HG02943 (cell line): Measurements from ENCODE around the gene RNF207.

Experiments used
- ATAC-seq: cut with Tn5 transposase; IDR thresholded peaks from one replicate; pipeline ENCODE4 v1.9.1; 2021; ENCODE audit warnings: mild to moderate bottlenecking, low read depth, moderate library complexity; ENCODE audit not compliant: unreplicated experiment

RNF207 gene

DNA sequence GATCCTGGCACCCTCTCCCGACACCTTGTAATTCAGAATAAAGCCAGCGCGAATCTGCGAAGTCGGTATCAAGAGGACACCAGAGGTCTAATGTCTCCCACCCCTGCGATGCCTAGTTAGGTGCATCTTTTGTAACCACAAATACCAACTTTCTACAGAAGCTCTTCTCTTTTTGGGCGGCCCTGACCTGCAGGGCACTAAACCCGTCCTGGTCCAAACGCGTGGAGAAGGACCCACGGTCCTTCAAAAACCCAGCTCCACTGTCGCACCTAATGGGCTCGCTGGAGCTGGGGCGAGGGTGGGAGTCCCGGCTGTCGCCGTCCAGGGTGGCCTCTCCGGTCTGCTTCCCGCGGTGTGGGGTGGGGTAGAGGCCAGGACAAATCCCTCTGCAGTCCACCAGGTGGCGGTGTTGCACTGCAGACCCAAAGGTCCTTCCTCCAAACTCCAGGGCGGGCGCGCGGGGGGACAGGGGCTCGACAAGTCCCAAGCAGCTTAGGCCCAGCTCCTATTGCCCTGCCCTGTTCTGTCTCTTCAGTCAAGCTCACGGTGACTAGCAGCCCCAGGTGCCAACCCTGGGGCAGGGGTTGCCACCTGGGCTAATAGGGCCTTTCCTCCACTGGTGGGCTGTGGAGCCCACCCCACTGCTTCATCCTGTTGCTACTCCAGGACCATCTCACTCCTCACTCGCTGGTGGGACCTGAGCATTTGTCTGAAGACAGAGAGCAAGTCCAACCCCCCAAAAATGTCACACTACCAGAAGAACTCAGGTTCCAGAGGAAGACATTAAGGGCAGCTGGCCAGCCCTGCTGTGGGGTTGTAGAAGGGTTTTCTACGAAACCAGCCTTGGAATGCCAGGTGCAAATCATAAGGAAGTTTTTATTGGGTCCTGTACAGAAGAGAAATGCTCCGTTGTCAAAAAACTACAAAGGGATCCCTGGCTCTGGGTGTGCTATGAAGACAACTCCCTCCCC lies 40.9 kb downstream of the RNF207 start:
- no peak for ATAC-seq

DNA sequence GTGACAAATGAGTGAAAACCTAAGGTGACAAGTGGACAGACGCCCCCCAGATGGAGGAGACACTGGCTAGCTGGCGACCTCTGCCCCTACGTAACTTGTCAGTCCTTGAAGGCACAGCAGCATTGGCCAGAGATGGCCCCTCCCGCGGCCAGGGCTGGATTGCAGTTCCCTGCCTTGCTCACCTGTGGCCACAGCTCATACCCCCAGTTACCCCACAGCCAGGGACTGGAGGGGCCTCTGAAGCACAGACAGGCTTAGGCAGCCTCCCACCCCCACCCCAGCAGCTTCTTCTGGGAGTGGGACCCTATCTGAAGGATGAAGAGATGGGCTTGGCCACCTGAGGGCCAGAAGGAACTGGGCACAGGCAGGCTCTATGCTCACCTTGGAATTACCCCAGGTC lies 41.7 kb downstream of the RNF207 start:
- no peak for ATAC-seq

DNA sequence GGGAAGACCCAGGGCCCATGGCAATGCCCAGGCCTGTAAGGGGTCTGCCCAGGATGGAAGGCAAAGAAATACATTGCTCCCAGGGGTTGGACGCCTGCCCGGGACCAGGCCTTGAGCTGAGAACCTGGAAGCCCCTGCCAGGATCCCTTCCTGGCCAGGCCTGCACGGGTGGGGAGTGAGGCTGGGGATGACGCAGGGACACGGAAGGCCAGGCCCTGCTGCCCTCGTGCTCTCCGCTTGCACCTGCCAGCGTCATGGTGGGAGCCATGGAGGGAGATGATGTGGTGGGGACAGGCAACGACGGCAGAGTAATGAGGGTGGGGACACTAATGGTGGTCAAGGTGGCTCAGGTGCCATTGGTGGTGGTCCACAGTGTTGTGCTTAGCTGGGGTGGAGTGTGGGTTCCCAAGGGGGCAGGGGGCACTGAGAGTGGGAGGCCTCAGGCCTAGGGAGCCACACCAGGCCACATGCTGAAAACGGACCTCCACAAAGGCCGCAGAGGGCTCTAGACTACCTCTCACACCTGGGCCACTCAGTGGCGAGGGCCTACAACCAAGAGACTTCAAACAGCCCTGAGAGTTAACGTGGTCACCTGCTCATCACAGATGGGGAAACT lies 42.4 kb downstream of the RNF207 start:
- no peak for ATAC-seq

DNA sequence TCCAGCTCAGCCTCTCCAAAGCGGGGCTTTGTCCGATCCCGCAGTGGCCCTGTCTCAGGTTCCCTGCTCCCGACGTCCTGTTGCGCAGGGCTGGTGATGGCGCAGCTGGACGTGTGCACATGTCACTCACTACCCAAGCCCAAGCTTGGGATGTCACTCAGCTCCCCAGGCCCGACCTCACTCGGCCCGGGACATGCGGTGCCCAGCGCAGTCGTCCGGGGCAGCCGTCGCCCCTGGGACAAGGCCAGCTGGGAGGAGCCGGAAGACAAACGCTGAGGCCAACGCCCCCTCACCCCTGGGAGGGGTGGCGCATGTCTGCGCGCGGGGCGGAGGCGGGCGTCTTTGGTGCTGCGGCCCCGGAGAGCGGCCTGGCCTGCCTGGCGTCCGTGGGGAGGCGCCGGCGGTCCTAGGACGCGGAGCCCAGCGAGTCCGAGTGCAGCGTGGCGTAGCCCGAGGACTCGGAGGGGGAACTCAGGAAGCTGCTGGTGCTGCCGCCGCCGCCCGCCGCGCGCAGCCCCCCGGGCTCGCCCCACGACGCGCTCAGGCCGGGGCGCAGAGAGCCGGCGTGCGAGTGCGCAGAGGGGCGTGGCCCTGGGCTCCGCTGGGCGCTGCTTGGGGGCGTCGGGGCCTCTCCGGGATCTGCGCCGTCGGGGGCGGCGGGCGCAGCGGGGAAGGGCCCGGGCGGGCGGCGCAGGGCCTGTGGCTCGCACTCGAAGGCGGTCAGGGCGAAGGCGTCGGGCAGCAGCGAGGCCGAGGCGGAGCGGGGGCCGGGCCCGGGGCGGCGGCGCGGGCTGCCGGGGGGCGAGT lies 43.2 kb downstream of the RNF207 start:
- ATAC-seq = no peak

DNA sequence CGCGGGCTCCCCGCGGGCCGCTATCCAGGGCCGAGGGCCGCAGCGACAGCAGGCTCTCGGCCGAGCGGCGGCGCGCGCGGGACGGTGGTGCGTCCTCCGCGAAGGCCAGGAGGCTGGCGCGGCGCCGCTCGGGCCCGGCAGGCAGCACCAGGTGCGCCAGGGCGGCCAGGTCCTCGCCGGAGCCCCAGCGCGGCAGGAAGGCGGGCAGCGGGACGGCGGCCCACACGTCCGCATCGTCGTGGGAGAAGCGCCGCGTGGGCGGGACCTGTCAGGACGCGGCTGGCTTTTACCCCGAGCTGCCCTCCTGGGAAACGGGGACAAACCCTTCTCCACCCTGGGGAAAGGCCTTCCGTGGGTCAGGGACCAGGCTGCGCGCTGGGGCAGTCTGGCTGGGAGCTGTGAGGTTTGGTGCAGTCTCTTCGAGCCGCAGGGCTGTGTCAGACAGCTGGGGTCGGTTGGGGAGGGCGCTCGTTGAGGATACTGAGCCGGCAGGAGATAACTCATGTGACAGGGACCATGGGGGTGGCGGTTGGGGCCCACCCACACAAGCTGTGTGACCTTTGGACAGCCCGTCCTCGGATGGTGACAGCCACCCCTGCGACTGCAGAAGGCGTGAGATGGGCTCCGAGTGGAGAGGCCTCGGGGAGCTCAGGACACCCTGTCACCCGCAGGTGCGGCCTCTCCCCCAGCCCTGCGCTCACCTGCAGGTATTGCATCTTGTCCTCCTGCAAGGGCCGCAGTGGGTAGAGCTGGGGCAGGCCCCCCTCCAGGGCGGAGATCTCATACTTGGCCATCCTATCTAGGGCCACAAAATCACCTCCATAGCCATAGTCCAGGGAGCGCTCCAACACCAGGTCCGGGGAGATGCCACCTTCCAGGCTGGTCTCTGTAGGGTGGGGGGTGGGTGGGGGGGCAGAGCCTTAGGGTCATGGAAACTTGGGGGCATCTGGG lies 44.1 kb downstream of the RNF207 start:
- no peak for ATAC-seq

DNA sequence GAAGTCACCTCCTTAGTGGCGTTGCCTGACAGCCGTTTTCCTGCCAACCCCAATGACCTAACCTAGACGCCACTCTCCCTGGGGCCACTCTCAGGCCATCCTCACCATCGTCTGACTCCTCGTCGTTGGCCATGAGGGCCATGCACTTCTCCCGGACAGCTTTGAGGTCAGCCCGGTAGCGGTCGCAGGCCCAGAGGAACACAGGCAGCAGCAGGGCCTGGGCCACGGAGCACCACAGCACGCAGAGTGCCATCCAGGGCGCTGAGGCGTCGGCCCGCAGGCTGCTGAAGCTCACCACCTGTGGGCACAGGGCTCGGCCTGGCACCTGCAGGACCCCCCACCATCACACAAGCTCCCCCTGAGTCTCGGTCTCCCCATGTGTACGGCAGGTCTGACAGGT lies 45.3 kb downstream of the RNF207 start:
- no peak for ATAC-seq

DNA sequence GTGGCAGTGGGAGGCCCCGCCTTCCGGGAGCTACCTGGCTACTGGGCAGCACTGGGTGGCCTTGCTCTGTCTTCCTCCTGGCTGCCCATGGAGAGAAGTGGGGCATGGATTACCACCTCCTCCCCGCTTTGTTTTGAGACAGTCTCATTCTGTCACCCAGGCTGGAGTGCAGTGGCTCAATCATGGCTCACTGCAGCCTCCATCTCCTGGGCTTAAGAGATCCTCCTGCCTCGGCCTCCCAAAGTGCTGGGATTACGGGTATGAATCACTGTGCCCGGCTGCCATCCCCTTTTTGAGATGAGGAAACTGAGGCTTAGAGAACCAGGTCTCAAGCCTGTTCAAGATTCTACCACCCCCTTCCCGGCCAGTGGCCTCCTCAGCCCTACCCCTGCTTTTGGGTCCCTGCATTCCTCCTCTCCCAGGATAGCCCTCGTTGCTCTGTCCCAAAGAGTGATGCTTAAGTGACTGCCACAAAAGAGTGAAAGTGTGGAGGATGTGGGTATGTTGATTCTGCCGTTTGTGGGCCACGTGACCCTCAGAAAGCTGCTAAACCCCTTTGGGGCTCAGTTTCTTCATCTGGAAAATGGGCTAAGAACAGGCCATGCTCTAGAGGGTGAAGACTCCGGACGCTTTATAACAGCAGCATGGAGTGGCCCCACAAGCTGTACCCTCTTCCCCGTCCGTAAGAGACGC lies 45.9 kb downstream of the RNF207 start:
- ATAC-seq = no peak

DNA sequence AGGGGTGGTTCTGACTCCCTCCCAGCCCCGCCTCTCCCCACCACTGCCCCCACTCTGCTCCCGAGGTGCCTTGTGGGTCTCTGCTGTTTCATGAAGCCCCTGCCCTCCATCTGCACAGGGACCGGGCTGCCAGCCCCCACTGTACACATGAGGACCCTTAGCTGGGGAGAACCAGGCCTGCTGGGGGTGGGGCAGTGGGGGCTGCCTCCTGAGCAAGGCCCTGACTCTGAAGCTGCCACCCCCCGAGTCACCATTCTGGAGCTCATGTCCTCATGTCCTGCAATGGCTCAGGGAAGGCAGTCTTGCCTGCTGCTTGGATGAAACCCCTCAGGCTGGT lies 46.4 kb downstream of the RNF207 start:
- no peak for ATAC-seq

DNA sequence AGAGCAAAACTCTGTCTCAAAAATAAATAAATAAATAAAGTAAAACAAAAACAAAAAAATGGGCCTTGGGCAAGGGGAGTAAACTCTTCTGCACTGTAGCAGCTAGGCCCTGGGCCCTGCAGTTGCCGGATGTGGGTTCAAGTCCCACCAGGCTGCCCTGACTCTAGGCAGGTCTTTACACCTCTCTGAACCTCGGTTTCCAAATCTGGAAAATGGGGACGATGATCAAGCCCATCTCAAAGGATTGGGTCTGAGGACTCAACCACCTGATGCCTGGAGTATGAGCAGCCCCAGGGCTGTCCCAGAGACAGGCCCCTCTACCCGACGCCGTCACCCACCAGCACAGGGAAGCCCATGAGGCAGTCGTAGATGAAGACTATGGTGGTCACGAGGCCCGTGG lies 47.5 kb downstream of the RNF207 start:
- no peak for ATAC-seq

DNA sequence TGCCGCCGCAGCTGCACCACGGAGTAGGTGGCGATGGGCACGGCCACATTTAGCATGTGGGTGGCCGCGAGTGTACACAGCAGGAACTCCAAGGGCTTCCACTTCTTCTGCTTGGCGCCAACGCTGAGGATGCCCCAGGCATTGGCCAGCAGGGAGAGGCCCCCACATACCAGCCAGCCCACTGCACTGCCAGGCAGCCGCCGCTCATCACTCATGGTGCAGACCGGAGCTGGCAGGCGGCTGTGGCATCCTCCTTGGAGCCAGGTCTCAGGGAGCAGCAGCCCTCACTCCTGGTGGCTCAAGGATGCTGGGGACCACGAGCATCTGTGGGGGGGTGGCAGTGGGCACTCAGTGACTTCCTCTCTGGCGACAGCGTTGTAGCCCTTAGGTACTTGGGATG lies 48.8 kb downstream of the RNF207 start:
- no peak for ATAC-seq

DNA sequence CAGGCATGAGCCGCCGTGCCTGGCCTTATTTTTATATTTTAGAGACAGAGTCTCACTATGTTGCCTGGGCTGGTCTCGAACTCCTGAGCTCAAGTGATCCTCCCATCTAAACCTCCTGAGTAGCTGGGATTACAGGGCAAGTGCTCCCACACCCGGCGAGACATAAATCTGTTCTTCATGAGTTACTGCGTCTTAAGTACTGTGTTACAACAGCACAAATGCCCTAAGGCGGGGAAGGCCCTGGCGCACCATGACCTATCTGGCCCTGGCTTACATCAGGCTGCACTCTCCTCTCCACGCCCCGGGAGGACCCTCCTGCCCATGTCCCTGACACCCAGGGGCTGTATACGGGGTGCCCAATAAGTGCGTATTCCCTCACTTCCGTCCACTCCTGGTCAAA lies 50.7 kb downstream of the RNF207 start:
- no peak for ATAC-seq

DNA sequence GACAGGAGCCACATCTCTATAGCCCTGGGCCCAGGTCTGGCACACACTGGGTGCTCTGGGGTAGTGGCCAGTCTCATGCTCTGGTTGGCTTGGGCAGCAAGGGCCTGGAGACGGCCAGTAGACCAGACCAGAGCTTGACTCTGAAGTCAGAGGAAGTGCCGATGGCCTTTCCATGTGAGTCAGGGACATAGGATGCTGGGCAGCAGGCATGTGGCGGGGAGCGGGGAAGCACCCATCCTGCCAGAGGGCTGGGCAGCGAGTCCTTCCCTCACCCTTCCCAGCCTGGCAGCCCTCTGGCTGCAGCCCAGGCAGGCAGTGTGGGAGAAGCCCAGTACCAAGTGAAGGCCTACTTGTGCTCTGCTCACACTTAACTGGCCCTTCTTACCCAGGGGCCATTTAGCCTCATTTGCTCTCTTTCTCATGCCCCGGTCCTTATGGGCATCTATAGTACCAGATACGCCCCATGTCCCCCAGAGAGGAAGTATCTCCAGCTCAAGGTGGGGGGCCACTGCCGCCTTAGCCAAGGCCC lies 51.7 kb downstream of the RNF207 start:
- no peak for ATAC-seq

DNA sequence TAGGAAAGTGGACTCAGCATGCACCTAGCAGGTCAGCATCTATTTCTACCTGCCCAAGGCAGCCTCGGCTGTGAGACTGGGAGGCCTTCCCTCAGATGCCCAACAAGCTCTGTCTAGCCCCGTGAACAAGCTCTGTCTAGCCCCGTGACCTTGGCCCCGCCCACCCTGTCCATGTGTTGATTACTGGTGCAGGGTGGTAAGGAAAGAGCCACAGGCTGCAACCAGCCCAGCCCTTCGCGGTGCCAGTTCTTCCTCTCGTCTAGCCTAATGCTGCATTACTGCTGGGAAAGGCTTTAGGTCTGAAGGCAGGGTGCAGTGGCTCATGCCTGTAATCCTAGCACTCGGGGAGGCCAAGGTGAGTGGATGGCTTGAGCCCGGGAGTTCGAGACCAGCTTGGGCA lies 52.8 kb downstream of the RNF207 start:
- ATAC-seq = no peak

DNA sequence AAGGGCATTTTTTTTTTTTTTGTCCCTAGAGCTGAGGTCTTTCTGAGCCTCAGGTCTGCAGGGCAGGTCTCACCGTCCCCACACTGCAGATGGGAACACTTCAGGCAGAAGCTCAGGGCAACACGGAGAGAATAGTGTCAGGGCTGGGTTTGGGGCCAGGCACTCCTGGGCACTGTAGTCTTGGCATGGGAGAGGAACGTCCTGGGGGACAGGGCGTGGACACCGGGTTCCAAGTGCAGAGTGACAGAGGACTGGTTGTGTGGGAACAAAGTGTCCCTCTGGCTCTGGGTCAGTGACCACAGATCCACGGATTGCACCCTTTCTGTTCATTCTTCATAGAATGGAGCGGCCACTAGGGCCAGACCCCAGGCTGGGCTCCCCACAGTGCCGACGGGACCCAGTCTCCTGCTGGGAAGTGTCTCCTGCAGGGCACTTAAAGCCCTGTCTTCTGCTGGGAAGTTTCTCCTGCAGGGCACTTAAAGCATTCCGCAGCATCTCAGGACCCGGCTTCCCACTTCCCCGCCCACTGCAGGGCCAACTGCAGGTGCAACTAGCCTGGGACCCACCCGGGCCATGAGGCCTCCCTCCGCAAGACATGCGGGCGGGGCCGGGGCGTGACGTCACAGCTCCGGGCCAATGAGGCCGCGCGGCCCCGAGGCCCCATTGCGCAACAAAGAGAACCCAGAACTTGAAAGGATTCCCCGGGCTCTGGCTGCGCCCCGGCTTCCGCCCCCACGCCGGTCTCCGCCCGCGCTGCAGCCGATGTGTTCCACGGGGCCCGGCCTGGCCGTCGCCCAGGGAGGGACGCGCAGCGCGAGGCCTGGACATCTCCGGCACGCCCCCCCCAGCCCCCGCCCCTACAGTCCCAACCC lies 53.8 kb downstream of the RNF207 start:
- ATAC-seq = no peak

DNA sequence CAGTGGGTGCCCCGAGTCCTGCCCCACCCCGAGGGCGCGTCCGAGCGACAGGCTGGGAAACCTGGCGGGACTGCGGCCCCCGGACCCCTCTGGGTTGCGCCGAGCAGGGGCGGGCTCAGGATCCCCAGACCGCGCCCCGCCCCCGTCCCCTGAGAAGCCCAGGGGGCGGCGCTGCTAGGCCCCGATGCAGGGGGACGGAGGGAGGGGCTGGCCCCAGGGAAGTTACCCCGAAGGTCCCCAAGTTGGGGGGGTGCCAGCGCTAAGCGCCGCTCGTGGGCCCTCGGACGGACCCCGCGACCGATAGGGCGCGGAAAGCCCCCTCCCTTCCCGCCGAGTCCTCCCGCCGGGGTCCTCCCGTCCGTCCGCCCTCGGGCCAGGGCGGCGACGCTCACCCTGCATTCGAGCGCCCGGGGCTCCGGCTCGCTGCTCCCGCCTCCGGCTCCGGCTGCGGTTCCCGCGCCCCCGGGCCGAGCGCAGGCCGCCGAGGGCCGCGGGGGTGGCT lies 54.6 kb downstream of the RNF207 start:
- ATAC-seq = no peak

DNA sequence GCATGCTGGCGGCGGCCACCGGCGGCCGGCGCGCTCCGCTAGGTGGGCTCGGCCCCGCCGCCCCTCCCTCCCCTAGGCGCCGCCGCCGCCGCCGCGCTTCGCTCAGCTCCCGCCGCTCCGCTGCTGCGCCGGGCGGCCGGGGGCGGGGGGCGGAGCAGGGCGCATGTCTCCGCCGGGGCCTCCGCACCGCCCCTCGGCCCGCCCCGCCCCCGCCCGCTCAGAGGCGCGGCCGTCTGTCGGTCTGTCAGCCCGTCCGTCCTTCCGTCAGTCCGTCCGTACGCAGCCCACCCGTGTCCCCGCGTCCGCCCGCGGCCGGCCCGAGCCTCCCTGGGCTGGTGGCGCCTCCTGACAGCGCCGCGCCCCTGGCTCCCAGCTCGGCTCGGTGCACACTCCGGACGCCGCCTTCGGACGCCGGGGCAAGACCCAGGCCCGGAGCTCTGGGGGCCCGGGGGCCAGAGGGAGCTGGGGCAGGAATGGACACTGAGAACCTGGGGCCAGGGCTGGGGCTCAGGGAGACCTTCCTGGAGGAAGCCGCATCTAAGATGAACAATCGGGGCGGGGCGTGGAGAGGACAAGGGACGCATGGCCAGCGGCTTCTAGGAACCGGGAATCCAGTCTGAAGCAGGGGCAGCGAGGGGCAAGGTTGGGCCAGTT lies 55.2 kb downstream of the RNF207 start, which contains the start of gene GPR153:
Gene GPR153, minus strand, starts transcription at position 138 of the 654 bp plus-strand sequence. CDS start 6,193 bp downstream, outside the sequence.
- no peak for ATAC-seq

DNA sequence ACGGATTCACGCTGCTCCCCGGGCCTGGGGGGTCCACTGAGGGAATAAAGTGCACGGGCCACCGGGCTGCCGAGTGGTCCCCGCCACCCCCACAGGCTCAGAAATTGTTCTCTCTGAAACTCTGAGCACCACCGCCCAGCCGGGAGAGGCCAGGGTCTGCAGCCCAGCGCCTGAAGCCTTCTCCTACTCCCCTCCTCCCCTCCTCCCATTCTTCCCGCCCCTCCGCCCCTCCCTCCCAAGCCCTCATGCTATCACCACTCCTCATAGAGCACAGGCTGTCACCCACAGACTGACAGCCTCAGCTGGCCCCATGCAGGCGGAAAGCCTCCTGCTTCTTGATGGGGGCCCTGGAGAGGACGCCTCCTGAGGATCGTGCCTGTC lies 55.7 kb downstream of the RNF207 start:
- ATAC-seq = no peak
